Measurements from ENCODE around the gene MYO5C.

MYO5C gene

GRCh38 chr15:52233405-52233804 lies 62.2 kb downstream of the MYO5C start:
- no peaks in the 10 kb centered on the region for H3K9me3 ChIP-seq (ENCODE audit: control insufficient read depth, insufficient read depth, low read length)
- H3K9ac ChIP-seq (ENCODE audit: low read depth, low read length): no peak overlapping the region
- peaks cover 4% of the 10 kb centered on the region; the same call in 1 of the 2 replicates for H3K36me3 ChIP-seq (ENCODE audit: insufficient read depth, low read length)
- no peaks in the 10 kb centered on the region for H3K4me1 ChIP-seq (ENCODE audit: insufficient read depth, low read length)

DNA sequence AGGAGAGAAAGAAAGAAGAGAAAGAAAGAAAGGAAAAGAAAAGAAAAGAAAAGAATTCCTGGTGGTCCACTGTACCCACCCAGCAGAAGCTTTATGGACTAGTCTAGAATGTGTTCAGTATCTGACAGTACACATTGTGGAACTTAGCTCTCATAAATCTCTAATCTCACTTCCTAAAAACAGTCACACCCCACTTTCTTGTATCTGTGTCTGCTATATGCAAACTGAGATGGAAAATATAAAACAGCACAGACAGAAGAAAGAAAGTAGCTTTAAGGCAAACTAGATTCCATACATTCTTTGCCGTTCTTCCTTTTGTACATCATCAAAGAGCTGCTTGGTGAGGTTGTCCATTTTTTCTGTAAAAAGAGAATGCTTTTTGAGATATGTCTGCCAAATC lies 63.3 kb downstream of the MYO5C start:
- Histone ChIP-seq H3K9me3 (ENCODE audit: control insufficient read depth, insufficient read depth, low read length) (no peaks in the 10 kb centered on the region), H3K9ac (ENCODE audit: low read depth, low read length) (no peak overlapping the region), H3K4me1 (ENCODE audit: insufficient read depth, low read length) (no peaks in the 10 kb centered on the region; the same call in 1 of the 2 replicates), H3K36me3 (ENCODE audit: insufficient read depth, low read length) (peaks cover 4% of the 10 kb centered on the region; the same call in 1 of the 2 replicates)

- Histone ChIP-seq H3K4me1 (ENCODE audit: insufficient read depth, low read length) (no peaks in the 10 kb centered on the region; the same call in 1 of the 2 replicates), H3K9me3 (ENCODE audit: control insufficient read depth, insufficient read depth, low read length) (no peaks in the 10 kb centered on the region), H3K36me3 (ENCODE audit: insufficient read depth, low read length) (peaks cover 7% of the 10 kb centered on the region), H3K9ac (ENCODE audit: low read depth, low read length) (no peak overlapping the region)
Measured at GRCh38 chr15:52230073-52230472, 65.5 kb downstream of the MYO5C start.

DNA sequence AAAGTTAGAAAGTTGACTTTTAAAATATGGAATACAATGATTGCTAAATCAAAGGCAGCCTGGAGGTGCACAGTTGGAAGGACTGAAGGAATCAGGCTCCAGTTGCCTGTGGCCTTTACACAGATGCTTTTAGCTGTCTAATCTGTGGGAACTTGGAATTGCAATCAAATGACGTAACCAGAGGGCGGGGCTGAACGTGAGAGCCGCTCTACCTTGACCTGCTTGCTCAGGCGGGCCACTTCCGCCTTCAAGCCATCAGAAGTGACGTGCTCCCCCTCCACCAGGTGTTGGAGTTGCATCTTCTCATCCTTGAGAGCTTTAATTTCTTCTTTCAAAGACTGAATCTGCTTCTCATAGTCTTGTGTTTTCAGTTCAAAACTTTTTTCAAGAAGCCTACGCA lies 66.7 kb downstream of the MYO5C start:
- Histone ChIP-seq H3K4me1 (ENCODE audit: insufficient read depth, low read length) (no peaks in the 10 kb centered on the region; the same call in 1 of the 2 replicates), H3K9me3 (ENCODE audit: control insufficient read depth, insufficient read depth, low read length) (no peaks in the 10 kb centered on the region), H3K9ac (ENCODE audit: low read depth, low read length) (no peak overlapping the region), H3K36me3 (ENCODE audit: insufficient read depth, low read length) (peaks cover 7% of the 10 kb centered on the region)

DNA sequence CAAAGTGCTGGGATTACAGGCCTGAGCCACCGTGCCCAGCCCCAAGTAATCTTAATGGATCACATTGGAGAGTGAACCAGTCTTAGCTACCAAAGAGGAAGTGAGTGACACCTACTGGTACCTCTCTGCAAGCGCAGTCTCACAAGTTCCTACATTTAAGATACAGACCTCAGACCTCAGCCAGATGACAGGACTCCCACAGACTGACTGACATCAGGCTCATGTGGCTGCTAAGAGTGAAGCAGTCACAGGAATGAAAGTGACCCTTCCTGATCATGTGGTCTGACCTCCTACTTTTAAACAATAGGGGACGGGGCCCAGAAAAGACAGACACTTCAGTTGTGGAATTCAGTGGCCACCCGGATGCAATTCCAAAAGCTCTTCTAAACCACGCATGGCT lies 68.1 kb downstream of the MYO5C start:
- H3K4me1 ChIP-seq (ENCODE audit: insufficient read depth, low read length): no peaks in the 10 kb centered on the region; the same call in 1 of the 2 replicates
- H3K9ac ChIP-seq (ENCODE audit: low read depth, low read length): no peak overlapping the region
- peaks cover 7% of the 10 kb centered on the region for H3K36me3 ChIP-seq (ENCODE audit: insufficient read depth, low read length)
- no peaks in the 10 kb centered on the region for H3K9me3 ChIP-seq (ENCODE audit: control insufficient read depth, insufficient read depth, low read length)

- Histone ChIP-seq H3K36me3 (ENCODE audit: insufficient read depth, low read length) (peaks cover 7% of the 10 kb centered on the region), H3K9ac (ENCODE audit: low read depth, low read length) (no peak overlapping the region), H3K4me1 (ENCODE audit: insufficient read depth, low read length) (no peaks in the 10 kb centered on the region; the same call in 1 of the 2 replicates), H3K9me3 (ENCODE audit: control insufficient read depth, insufficient read depth, low read length) (no peaks in the 10 kb centered on the region)
Measured at GRCh38 chr15:52225230-52225629, 70.4 kb downstream of the MYO5C start.

- Histone ChIP-seq H3K36me3 (ENCODE audit: insufficient read depth, low read length) (peaks cover 10% of the 10 kb centered on the region), H3K9me3 (ENCODE audit: control insufficient read depth, insufficient read depth, low read length) (no peaks in the 10 kb centered on the region), H3K4me1 (ENCODE audit: insufficient read depth, low read length) (no peaks in the 10 kb centered on the region; the same call in 1 of the 2 replicates), H3K9ac (ENCODE audit: low read depth, low read length) (no peak overlapping the region)
Measured at GRCh38 chr15:52224211-52224610, 71.4 kb downstream of the MYO5C start.

- no peaks in the 10 kb centered on the region for H3K4me1 ChIP-seq (ENCODE audit: insufficient read depth, low read length)
- H3K9ac ChIP-seq (ENCODE audit: low read depth, low read length): no peak overlapping the region
- peaks cover 12% of the 10 kb centered on the region for H3K36me3 ChIP-seq (ENCODE audit: insufficient read depth, low read length)
- H3K9me3 ChIP-seq (ENCODE audit: control insufficient read depth, insufficient read depth, low read length): no peaks in the 10 kb centered on the region
Measured at GRCh38 chr15:52221730-52222129, 73.9 kb downstream of the MYO5C start.

- no peaks in the 10 kb centered on the region for H3K9me3 ChIP-seq (ENCODE audit: control insufficient read depth, insufficient read depth, low read length)
- no peak overlapping the region for H3K9ac ChIP-seq (ENCODE audit: low read depth, low read length)
- peaks cover 11% of the 10 kb centered on the region for H3K36me3 ChIP-seq (ENCODE audit: insufficient read depth, low read length)
- H3K4me1 ChIP-seq (ENCODE audit: insufficient read depth, low read length): no peaks in the 10 kb centered on the region
Measured at GRCh38 chr15:52220937-52221660, 74.5 kb downstream of the MYO5C start.

DNA sequence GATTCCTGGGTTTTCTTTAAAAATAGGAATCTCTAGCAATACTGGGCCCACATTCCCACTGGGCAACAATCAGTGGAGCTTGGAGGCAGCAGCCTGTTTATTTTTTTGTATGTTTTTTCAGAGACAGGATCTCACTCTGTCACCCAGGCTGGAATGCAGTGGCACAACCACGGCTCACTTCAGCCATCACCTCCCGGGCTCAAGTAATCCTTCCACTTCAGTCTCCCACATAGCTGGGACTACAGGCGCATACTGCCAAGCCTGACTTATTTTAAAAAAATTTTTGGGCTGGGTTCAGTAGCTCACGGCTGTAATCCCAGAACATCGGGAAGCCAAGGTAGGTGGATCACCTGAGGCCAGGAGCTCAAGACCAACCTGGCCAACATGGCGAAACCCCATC lies 75.4 kb downstream of the MYO5C start:
- Histone ChIP-seq H3K9ac (ENCODE audit: low read depth, low read length) (no peak overlapping the region), H3K4me1 (ENCODE audit: insufficient read depth, low read length) (no peaks in the 10 kb centered on the region), H3K36me3 (ENCODE audit: insufficient read depth, low read length) (peaks cover 11% of the 10 kb centered on the region), H3K9me3 (ENCODE audit: control insufficient read depth, insufficient read depth, low read length) (no peaks in the 10 kb centered on the region)

GRCh38 chr15:52218816-52219215 lies 76.8 kb downstream of the MYO5C start:
- no peaks in the 10 kb centered on the region for H3K9me3 ChIP-seq (ENCODE audit: control insufficient read depth, insufficient read depth, low read length)
- H3K4me1 ChIP-seq (ENCODE audit: insufficient read depth, low read length): no peaks in the 10 kb centered on the region
- no peak overlapping the region for H3K9ac ChIP-seq (ENCODE audit: low read depth, low read length)
- H3K36me3 ChIP-seq (ENCODE audit: insufficient read depth, low read length): peaks cover 10% of the 10 kb centered on the region

DNA sequence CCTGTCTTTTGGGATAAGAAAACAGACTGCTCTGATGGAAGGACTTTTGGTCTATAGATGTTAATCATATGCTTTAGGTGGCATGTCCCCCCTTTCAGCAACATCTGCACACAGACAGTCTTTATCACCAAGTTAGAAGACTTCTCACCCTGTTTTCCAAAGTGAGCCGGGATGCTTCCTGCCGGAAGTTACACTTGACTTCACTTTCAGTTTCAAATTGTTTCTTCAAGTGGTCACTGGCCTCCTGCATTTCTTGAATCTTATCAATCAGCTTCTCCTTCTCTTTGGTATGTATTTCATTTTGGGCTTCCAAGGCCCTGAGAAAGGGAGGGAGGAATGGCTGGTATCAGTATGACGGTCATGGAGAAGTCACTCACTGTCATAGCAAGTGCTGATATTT lies 77.2 kb downstream of the MYO5C start:
- Histone ChIP-seq H3K9me3 (ENCODE audit: control insufficient read depth, insufficient read depth, low read length) (no peaks in the 10 kb centered on the region), H3K36me3 (ENCODE audit: insufficient read depth, low read length) (peaks cover 10% of the 10 kb centered on the region), H3K9ac (ENCODE audit: low read depth, low read length) (no peak overlapping the region), H3K4me1 (ENCODE audit: insufficient read depth, low read length) (no peaks in the 10 kb centered on the region)

DNA sequence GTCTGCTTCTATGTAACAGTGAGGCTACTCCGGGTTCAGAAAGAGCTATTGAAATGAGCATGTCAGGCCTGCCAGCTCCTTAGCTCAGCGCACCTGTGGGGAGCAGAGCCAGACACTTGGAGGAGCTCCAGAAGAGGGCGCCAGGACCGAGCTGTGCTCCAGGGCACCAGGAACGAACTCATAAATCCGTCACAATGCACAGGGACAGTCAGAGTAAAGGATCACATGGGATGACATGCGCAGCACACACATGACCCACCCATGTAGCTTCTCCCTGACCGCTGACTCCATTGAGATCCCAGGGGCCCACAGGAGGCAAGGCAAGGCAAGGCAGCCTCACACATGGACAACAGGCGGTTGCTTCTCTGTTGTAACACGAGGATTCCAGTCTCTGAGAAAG lies 78.4 kb downstream of the MYO5C start:
- no peaks in the 10 kb centered on the region for H3K4me1 ChIP-seq (ENCODE audit: insufficient read depth, low read length)
- no peaks in the 10 kb centered on the region for H3K9me3 ChIP-seq (ENCODE audit: control insufficient read depth, insufficient read depth, low read length)
- peaks cover 10% of the 10 kb centered on the region for H3K36me3 ChIP-seq (ENCODE audit: insufficient read depth, low read length)
- no peak overlapping the region for H3K9ac ChIP-seq (ENCODE audit: low read depth, low read length)

- Histone ChIP-seq H3K36me3 (ENCODE audit: insufficient read depth, low read length) (peaks cover 19% of the 10 kb centered on the region), H3K4me1 (ENCODE audit: insufficient read depth, low read length) (no peaks in the 10 kb centered on the region), H3K9ac (ENCODE audit: low read depth, low read length) (no peak overlapping the region)
Measured at GRCh38 chr15:52214553-52214952, 81.1 kb downstream of the MYO5C start.

GRCh38 chr15:52213206-52213605 lies 82.4 kb downstream of the MYO5C start:
- no peaks in the 10 kb centered on the region for H3K9me3 ChIP-seq (ENCODE audit: control insufficient read depth, insufficient read depth, low read length)
- H3K4me1 ChIP-seq (ENCODE audit: insufficient read depth, low read length): no peaks in the 10 kb centered on the region; the same call in 1 of the 2 replicates
- peaks cover 17% of the 10 kb centered on the region; the same call in 1 of the 2 replicates for H3K36me3 ChIP-seq (ENCODE audit: insufficient read depth, low read length)
- H3K9ac ChIP-seq (ENCODE audit: low read depth, low read length): no peak overlapping the region

More at GRCh38 chr15:52214553-52214952, 81.1 kb downstream of the MYO5C start:
- H3K9me3 ChIP-seq (ENCODE audit: control insufficient read depth, insufficient read depth, low read length): no peaks in the 10 kb centered on the region
